ENCODE results near the gene ANKRD29.
"Not testable (repeated sequence)": the region's sequence is repeated elsewhere in the genome, so short reads cannot be mapped to it uniquely, and the experiment has no call there.

ANKRD29 gene

GRCh38 chr18:23557511-23557910 is 105.2 kb downstream of the ANKRD29 start:
- DNase-seq (ENCODE audit: low read depth) = not testable (repeated sequence)

- DNase-seq (ENCODE audit: low read depth) = no peak
These were observed 106.4 kb downstream of the ANKRD29 start for GRCh38 chr18:23556145-23556780.

GRCh38 chr18:23553887-23554286 is 108.8 kb downstream of the ANKRD29 start:
- DNase-seq (ENCODE audit: low read depth) = no peak

GRCh38 chr18:23552505-23552904 is 110.2 kb downstream of the ANKRD29 start:
- no peak for DNase-seq (ENCODE audit: low read depth)

- DNase-seq (ENCODE audit: low read depth) = no peak
These were observed 110.7 kb downstream of the ANKRD29 start for GRCh38 chr18:23551978-23552377.

GRCh38 chr18:23550898-23551297 is 111.8 kb downstream of the ANKRD29 start:
- DNase-seq (ENCODE audit: low read depth) = no peak

Measured in fibroblast of the conjunctiva (primary cell).